Activated CD4-positive, alpha-beta T cell treated with anti-CD3 and anti-CD28 coated beads, Interleukin-2, amount 50 U/mL, for 48 hours (primary cell): Measurements from ENCODE around the gene ACOX3.

Experiments used
- DNase-seq, 2 experiments: peaks; one replicate each; pipeline ENCODE4 v3.0.0-alpha.2; 2020

ACOX3 gene

GRCh38 chr4:8372506-8372905 is 68.0 kb downstream of the ACOX3 start:
- no peak for DNase-seq

GRCh38 chr4:8371596-8371995 is 68.9 kb downstream of the ACOX3 start:
- no peak for DNase-seq

- no peak for DNase-seq
These were observed 69.5 kb downstream of the ACOX3 start for GRCh38 chr4:8370835-8371595.

GRCh38 chr4:8370106-8370787 is 70.3 kb downstream of the ACOX3 start:
- no peak for DNase-seq

GRCh38 chr4:8369426-8370105 is 71.0 kb downstream of the ACOX3 start:
- DNase-seq, result no peak

- DNase-seq, result no peak
These were observed 71.5 kb downstream of the ACOX3 start for GRCh38 chr4:8368998-8369397.

GRCh38 chr4:8368061-8368481 is 72.5 kb downstream of the ACOX3 start:
- no peak for DNase-seq

GRCh38 chr4:8366601-8367000 is 73.9 kb downstream of the ACOX3 start:
- DNase-seq, result no peak

GRCh38 chr4:8365951-8366350 is 74.6 kb downstream of the ACOX3 start:
- no peak for DNase-seq

- no peak for DNase-seq
These were observed 75.2 kb downstream of the ACOX3 start for GRCh38 chr4:8365353-8365752.

- no peak for DNase-seq
These were observed 75.6 kb downstream of the ACOX3 start for GRCh38 chr4:8364848-8365350.

GRCh38 chr4:8364141-8364540 is 76.4 kb downstream of the ACOX3 start:
- DNase-seq, result no peak

- DNase-seq, result no peak
These were observed 78.0 kb downstream of the ACOX3 start for GRCh38 chr4:8362483-8362882.

GRCh38 chr4:8359193-8359592 is 81.3 kb downstream of the ACOX3 start:
- DNase-seq, result no peak

GRCh38 chr4:8356856-8357255 is 83.7 kb downstream of the ACOX3 start:
- DNase-seq, result no peak

- DNase-seq, result no peak
These were observed 84.5 kb downstream of the ACOX3 start for GRCh38 chr4:8355864-8356565.

- no peak for DNase-seq
These were observed 85.2 kb downstream of the ACOX3 start for GRCh38 chr4:8355306-8355705.

GRCh38 chr4:8353912-8354453 is 86.5 kb downstream of the ACOX3 start:
- DNase-seq, result no peak

- DNase-seq, result no peak
These were observed 87.3 kb downstream of the ACOX3 start for GRCh38 chr4:8353158-8353669.

GRCh38 chr4:8352368-8353157 is 88.0 kb downstream of the ACOX3 start:
- no peak for DNase-seq

- no peak for DNase-seq
These were observed 88.6 kb downstream of the ACOX3 start for GRCh38 chr4:8351931-8352367.
